ENCODE results near the gene LPAR1. TPM values are rescaled to one million over a fixed set of nuclear protein-coding genes. Genes with fewer than 3 reads are reported as not detected.

The LPAR1 gene
- total and polyA plus RNA-seq, 9 of the 15 experiments (the other 6 are each of a cell fraction or from before 2014, with no cell fraction given) = 0.13 TPM; not detected in 8

- H4K20me1 ChIP-seq (replicated peaks; ENCODE audit: control insufficient read depth, insufficient read depth, low read length) = no peaks in the 10 kb centered on the region
- DNase-seq (ENCODE audit: extremely low read depth in 1 of 4, low spot score in 3 of 4) = no peak
- ChIA-PET POLR2A (no interaction called here), CTCF (ENCODE audit: low intra/inter-chr PET ratio) (no interaction called here)
- H3K9ac ChIP-seq (ENCODE audit: insufficient read depth in 1 of 2, low read depth in 2 of 2, low read length in 2 of 2) = no peak overlapping the region
- no TSS peak for BruUV-seq (replicated peaks)
- no peak for FAIRE-seq
- H3K4me2 ChIP-seq (ENCODE audit: insufficient read depth, low read length) = no peak overlapping the region
- TF ChIP-seq RHOXF2B (CRISPR knock-in tag; conservative IDR thresholded peaks at IDR 0.05) (no peak), NRF1 (conservative IDR thresholded peaks at IDR 0.05 in 1 of 2, IDR thresholded peaks at IDR 0.05 in 1 of 2) (no peak), ZNF655 (CRISPR knock-in tag; IDR thresholded peaks at IDR 0.05) (no peak), KLF1 (tag; IDR thresholded peaks at IDR 0.05) (no peak), ATF2 (CRISPR knock-in tag; IDR thresholded peaks at IDR 0.05) (no peak), DLX4 (CRISPR knock-in tag; IDR thresholded peaks at IDR 0.05) (no peak), ZHX1 (conservative IDR thresholded peaks at IDR 0.05; ENCODE audit: low read length) (no peak), GABPB2 (CRISPR knock-in tag; conservative IDR thresholded peaks at IDR 0.05) (no peak), POLR2AphosphoS5 (IDR thresholded peaks at IDR 0.05; ENCODE audit: control insufficient read depth, insufficient read depth, low read depth, low read length) (no peak)
- H2AFZ ChIP-seq (ENCODE audit: low read depth, low read length) = no peak overlapping the region
- H3K79me2 ChIP-seq (ENCODE audit: control insufficient read depth, insufficient read depth, low read length) = no peaks in the 10 kb centered on the region
- WGBS (ENCODE audit: insufficient coverage, low coverage, missing lambda C conversion rate) = 5% methylated on average over 5 of the region's 5 CpGs
- no peaks in the 10 kb centered on the region; the same call in 1 of the 2 replicates for H3K9me3 ChIP-seq (replicated peaks; ENCODE audit: control insufficient read depth, insufficient read depth, low read depth, low read length)
- intact Hi-C loops (cut with micrococcal nuclease) = no loop called here
- H3K27me3 ChIP-seq (ENCODE audit: control insufficient read depth in 2 of 2, insufficient read depth in 2 of 2, low read length in 2 of 2) = no peaks in the 10 kb centered on the region
- no peaks in the 10 kb centered on the region for H3K4me1 ChIP-seq (replicated peaks in 1 of 2; ENCODE audit: control insufficient read depth in 2 of 2, insufficient read depth in 2 of 2, low read length in 2 of 2)
- in situ Hi-C loops (cut with MboI) = no loop called here
- no peak for ATAC-seq
- no peak overlapping the region for H3K4me3 ChIP-seq
- no peaks in the 10 kb centered on the region for H3K36me3 ChIP-seq (ENCODE audit: control insufficient read depth, insufficient read depth, low read length)
- no peaks in the 10 kb centered on the region for H3K9me1 ChIP-seq (ENCODE audit: control insufficient read depth, insufficient read depth, low read length)
- no peak overlapping the region for H3K27ac ChIP-seq (ENCODE audit: extremely low read depth, low read depth, low read length)
Observed at GRCh38 chr9:110923601-110924000, 114.7 kb downstream of the LPAR1 start.

Data from K562 (cell line).